Left ventricle myocardium inferior (tissue), 1 donor: ENCODE measurements around the gene SV2C. TPM values are rescaled to one million over a fixed set of nuclear protein-coding genes. Genes with fewer than 3 reads are reported as not detected.

Experiments used
- DNase-seq: peaks from one replicate; pipeline ENCODE4 v3.0.0-alpha.2; 2020
- H3K27ac ChIP-seq: fragments of 200-600 bp; replicated peaks from 2 replicates; pipeline ENCODE4 v1.8.0; 2021
- H3K27me3 ChIP-seq: fragments of 200-600 bp; 2 replicates; pipeline ENCODE4 v1.8.0; 2021; ENCODE audit warnings: low read depth
- H3K36me3 ChIP-seq: fragments of 200-600 bp; 2 replicates; pipeline ENCODE4 v1.8.0; 2021
- H3K4me1 ChIP-seq: fragments of 200-600 bp; 2 replicates; pipeline ENCODE4 v1.8.0; 2021
- H3K4me3 ChIP-seq: fragments of 200-600 bp; 2 replicates; pipeline ENCODE4 v1.8.0; 2021; ENCODE audit warnings: mild to moderate bottlenecking, moderate library complexity
- H3K9me3 ChIP-seq: fragments of 200-600 bp; replicated peaks from 2 replicates; pipeline ENCODE4 v1.8.0; 2021
- intact Hi-C: fragments of 100-400 bp; cut with micrococcal nuclease; formaldehyde crosslinking; loops from one replicate; pipeline ENCODE4 v1.11.0; 2022
- total RNA-seq: library from RNA; stranded (reverse); fragmentation: NEBNext Ultra II Directional; extraction: Animal tissue kit (Norgen Biotek cat#: 25700); gene quantifications from one replicate; pipeline ENCODE4 v1.2.1, GENCODE V29; 2021
- TF ChIP-seq, protein P1 (sequence below): fragments of 200-600 bp; IDR thresholded peaks from 2 replicates; pipeline ENCODE4 v1.8.0; 2021; ENCODE audit warnings: antibody characterized with exemption, mild to moderate bottlenecking, borderline replicate concordance
- donor health status: DM: no; HTN: yes; CAD: no; lungs with severe emphysema.

Gene SV2C
- total RNA-seq, 1 donor from 2014 or later = 0.44 TPM

- DNase-seq = no peak
- H3K27me3 ChIP-seq = no peaks in the 10 kb centered on the region
- no peak overlapping the region for H3K27ac ChIP-seq
- H3K36me3 ChIP-seq = no peaks in the 10 kb centered on the region
- H3K4me1 ChIP-seq = peaks cover 21% of the 10 kb centered on the region
- TF ChIP-seq, protein P1, sequence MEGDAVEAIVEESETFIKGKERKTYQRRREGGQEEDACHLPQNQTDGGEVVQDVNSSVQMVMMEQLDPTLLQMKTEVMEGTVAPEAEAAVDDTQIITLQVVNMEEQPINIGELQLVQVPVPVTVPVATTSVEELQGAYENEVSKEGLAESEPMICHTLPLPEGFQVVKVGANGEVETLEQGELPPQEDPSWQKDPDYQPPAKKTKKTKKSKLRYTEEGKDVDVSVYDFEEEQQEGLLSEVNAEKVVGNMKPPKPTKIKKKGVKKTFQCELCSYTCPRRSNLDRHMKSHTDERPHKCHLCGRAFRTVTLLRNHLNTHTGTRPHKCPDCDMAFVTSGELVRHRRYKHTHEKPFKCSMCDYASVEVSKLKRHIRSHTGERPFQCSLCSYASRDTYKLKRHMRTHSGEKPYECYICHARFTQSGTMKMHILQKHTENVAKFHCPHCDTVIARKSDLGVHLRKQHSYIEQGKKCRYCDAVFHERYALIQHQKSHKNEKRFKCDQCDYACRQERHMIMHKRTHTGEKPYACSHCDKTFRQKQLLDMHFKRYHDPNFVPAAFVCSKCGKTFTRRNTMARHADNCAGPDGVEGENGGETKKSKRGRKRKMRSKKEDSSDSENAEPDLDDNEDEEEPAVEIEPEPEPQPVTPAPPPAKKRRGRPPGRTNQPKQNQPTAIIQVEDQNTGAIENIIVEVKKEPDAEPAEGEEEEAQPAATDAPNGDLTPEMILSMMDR = no peak
- intact Hi-C loops = no loop called here
- H3K4me3 ChIP-seq = no peak overlapping the region
- peaks cover 15% of the 10 kb centered on the region for H3K9me3 ChIP-seq
These were observed 242.1 kb downstream of the SV2C start for GRCh38 chr5:76325326-76325725.

- Histone ChIP-seq H3K36me3 (no peaks in the 10 kb centered on the region), H3K4me1 (peaks cover 21% of the 10 kb centered on the region), H3K9me3 (peaks cover 15% of the 10 kb centered on the region), H3K27me3 (no peaks in the 10 kb centered on the region), H3K27ac (no peak overlapping the region), H3K4me3 (no peak overlapping the region)
- intact Hi-C loops = no loop called here
- no peak for DNase-seq
- TF ChIP-seq, protein P1 = no peak
These were observed 242.8 kb downstream of the SV2C start for GRCh38 chr5:76325876-76326491.

DNA sequence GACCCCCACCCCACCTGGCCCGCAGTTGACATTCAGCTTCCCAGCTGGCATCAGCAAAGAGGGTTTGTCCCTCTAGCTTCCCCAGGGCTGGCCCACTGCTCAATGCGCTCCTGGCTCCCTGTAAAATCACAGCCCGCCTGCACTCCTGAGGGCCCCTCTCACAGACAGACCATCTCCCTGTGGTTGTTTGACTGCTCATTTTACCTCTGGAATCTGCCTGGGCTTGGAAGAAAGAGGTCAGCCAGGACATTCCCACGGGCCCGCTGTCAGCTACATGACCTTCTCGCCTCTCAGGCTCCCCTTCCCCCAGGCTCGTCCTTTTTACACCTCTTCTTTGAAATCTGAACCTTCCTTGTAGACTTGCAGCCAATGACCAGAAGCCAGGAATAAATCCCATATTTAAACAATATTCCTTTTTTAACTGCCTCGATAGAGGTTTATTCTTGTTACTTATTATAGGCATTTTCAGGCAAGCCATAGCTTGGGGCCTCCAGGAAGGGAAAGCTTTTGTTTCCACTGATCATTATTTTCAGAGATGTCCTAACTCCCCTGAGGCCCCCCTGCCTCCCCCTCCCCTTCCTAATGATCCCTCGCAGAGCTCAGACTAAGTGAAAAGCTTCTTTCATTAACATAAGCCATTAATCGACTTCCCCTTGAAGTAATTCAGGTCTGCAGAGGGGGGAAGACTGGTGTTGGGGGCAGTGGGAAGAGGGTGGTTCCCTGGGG lies 243.6 kb downstream of the SV2C start:
- H3K4me3 ChIP-seq = no peak overlapping the region
- intact Hi-C loops = no loop called here
- peaks cover 21% of the 10 kb centered on the region for H3K4me1 ChIP-seq
- H3K9me3 ChIP-seq = peaks cover 15% of the 10 kb centered on the region
- H3K27ac ChIP-seq = no peak overlapping the region
- no peaks in the 10 kb centered on the region for H3K27me3 ChIP-seq
- H3K36me3 ChIP-seq = no peaks in the 10 kb centered on the region
- no peak for DNase-seq
- TF ChIP-seq, protein P1 = no peak

GRCh38 chr5:76329346-76329745 lies 246.2 kb downstream of the SV2C start:
- H3K4me3 ChIP-seq = no peak overlapping the region
- H3K27ac ChIP-seq = no peak overlapping the region
- no peaks in the 10 kb centered on the region for H3K27me3 ChIP-seq
- peaks cover 21% of the 10 kb centered on the region for H3K4me1 ChIP-seq
- TF ChIP-seq, protein P1 = no peak
- H3K9me3 ChIP-seq = no peaks in the 10 kb centered on the region
- no peaks in the 10 kb centered on the region for H3K36me3 ChIP-seq
- intact Hi-C loops = no loop called here
- no peak for DNase-seq

- Histone ChIP-seq H3K36me3 (no peaks in the 10 kb centered on the region), H3K4me3 (no peak overlapping the region), H3K9me3 (no peaks in the 10 kb centered on the region), H3K27me3 (no peaks in the 10 kb centered on the region), H3K27ac (no peak overlapping the region), H3K4me1 (peaks cover 11% of the 10 kb centered on the region)
- no peak for DNase-seq
- TF ChIP-seq, protein P1 = no peak
- intact Hi-C loops = no loop called here
These were observed 247.9 kb downstream of the SV2C start for GRCh38 chr5:76331126-76331525.
